ENCODE results near the gene CFDP1.

The CFDP1 gene

GRCh38 chr16:75250809-75251279 lies 182.5 kb downstream of the CFDP1 start:
- DNase-seq (ENCODE audit: low read depth) = no peak

GRCh38 chr16:75250089-75250808 lies 183.1 kb downstream of the CFDP1 start:
- DNase-seq (ENCODE audit: low read depth) = no peak

GRCh38 chr16:75249441-75249840 lies 183.9 kb downstream of the CFDP1 start:
- DNase-seq (ENCODE audit: low read depth) = no peak

GRCh38 chr16:75248536-75249380 lies 184.5 kb downstream of the CFDP1 start:
- DNase-seq (ENCODE audit: low read depth) = no peak

GRCh38 chr16:75248142-75248535 lies 185.2 kb downstream of the CFDP1 start:
- no peak for DNase-seq (ENCODE audit: low read depth)

GRCh38 chr16:75247249-75247648 lies 186.1 kb downstream of the CFDP1 start:
- no peak for DNase-seq (ENCODE audit: low read depth)

- no peak for DNase-seq (ENCODE audit: low read depth)
Measured at GRCh38 chr16:75246504-75247205, 186.6 kb downstream of the CFDP1 start.

GRCh38 chr16:75244844-75245758 lies 188.2 kb downstream of the CFDP1 start:
- no peak for DNase-seq (ENCODE audit: low read depth)

- no peak for DNase-seq (ENCODE audit: low read depth)
Measured at GRCh38 chr16:75244225-75244809, 189.0 kb downstream of the CFDP1 start.

Measured in stimulated activated CD4-positive, alpha-beta T cell treated with anti-CD3 and anti-CD28 coated beads, Interleukin-2, amount 100 ng/mL, for 4 hours (primary cell).